ENCODE results near the gene CGREF1. TPM values are rescaled to one million over a fixed set of nuclear protein-coding genes. Genes with fewer than 3 reads are reported as not detected.
A peak's percentile ranks its signal among the peaks of the same experiment; 100 is the strongest.

The CGREF1 gene
- total RNA-seq, 4 donors from 2014 or later = 3.7 to 8.5 TPM; not detected in 2

DNA sequence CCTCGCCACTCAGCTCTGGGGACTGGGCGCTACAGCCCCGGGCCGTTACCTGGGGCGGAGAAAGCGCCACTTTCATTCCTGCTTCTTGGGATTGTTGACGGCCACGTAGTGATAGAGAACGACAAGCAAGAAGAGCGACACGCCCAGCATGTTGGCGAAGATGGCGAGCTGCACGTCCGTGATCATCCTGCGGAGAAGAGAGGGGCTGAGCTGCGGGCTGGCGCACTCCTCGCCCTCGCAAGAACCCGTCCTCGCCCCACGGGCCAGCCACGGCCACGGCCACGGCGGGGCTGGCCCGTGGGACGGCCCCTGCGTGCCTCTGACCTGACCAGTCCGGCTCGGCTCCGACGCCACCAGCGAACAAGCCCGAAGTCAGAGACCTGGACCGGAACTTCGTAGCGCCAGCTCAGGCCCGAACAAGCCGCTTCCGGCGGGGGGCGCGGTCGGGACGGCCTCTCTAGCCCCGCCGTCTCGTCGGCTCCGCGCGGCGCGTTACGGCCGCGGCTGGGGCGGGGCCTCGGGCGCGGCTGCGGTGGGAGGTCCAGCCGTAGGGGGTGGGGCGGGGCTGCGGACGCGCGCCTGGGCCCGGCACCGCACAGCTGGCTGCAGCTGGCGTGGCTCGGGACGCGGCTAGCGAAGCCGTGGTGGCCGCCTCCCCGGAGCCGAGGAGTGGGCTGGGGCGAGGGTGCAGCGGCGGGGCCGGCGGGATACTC lies 47.5 kb downstream of the CGREF1 start, which contains the start of gene OST4:
Gene OST4, minus strand, starts transcription at position 378 of the 713 bp plus-strand sequence.
- intact Hi-C loops (cut with DNase I) = loop anchor here (5.0 kb wide), 1 partner anchor 39 kb away; the partner anchor contains the start of gene TMEM214
- Histone ChIP-seq H3K27ac (peak within 1 kb of the TSS; percentile 77 to 90 (median 81)), H3K36me3 (peaks cover 0 to 9% of the 10 kb centered on the region in 2 donors), H3K4me1 (peaks cover 21 to 37% of the 10 kb centered on the region in 2 donors), H3K9me3 (no peaks in the 10 kb centered on the region), H3K27me3 (no peaks in the 10 kb centered on the region), H3K4me3 (replicated peaks in 1 of 3) (peak within 1 kb of the TSS; percentile 80 to 98 (median 82))
- peak; percentile 95 for DNase-seq
- TF ChIP-seq POLR2A (IDR thresholded peaks at IDR 0.05) (peak; percentile 27 to 85), CTCF (IDR thresholded peaks at IDR 0.05) (no peak)
- WGBS, 2 donors = 0% methylated on average over 9 to 11 of the region's 86 CpGs

DNA sequence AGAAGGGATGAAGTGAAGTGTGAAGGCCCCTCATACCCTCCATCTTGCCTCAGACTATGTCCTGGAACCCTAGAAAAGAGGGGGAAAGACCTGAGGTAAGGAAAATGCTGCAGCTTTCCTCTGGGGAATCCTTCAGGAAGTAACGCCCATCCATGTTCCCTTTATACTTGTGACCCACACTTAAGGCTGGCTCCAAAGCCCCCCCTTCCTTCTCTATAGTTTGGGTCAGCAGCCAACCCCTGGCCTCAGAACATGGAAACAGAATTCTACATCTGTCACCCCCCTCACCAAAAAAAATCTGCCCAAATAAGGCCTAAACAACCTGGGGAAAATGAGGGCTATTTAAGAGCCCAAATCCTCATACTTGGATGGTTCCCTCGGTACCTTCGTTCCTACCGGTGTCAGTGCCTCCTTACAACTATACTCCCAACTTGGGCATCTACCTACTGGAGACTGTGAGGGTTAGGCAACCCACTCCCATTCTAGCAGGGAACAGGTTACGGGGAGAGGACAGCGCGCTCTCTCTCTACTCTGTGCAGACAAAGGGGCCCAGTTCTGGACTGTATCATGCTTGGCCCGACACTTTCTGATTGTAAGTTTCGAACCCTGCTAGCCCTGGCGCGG lies 48.2 kb downstream of the CGREF1 start:
- H3K27ac ChIP-seq = peak overlapping the region; percentile 72 to 90 (median 81)
- intact Hi-C loops (cut with DNase I) = loop anchor here (5.0 kb wide), 1 partner anchor 38 kb away; the partner anchor contains the start of gene TMEM214
- H3K9me3 ChIP-seq = no peaks in the 10 kb centered on the region
- 3 to 8% methylated on average over 7 to 11 of the region's 11 CpGs for WGBS, 2 donors
- peaks cover 0 to 10% of the 10 kb centered on the region in 2 donors for H3K36me3 ChIP-seq
- DNase-seq = no peak
- H3K4me3 ChIP-seq (replicated peaks in 1 of 3) = peak overlapping the region; percentile 80 to 98 (median 82)
- no peak for TF ChIP-seq POLR2A (IDR thresholded peaks at IDR 0.05)
- TF ChIP-seq CTCF (IDR thresholded peaks at IDR 0.05) = no peak
- H3K27me3 ChIP-seq = no peaks in the 10 kb centered on the region
- H3K4me1 ChIP-seq = peaks cover 21 to 37% of the 10 kb centered on the region in 2 donors

GRCh38 chr2:27069961-27070618 lies 48.8 kb downstream of the CGREF1 start:
- Histone ChIP-seq H3K4me1 (peaks cover 21 to 37% of the 10 kb centered on the region in 2 donors), H3K27me3 (no peaks in the 10 kb centered on the region), H3K4me3 (replicated peaks in 1 of 3) (peak overlapping the region in 1 of 3 donors; percentile 80), H3K9me3 (no peaks in the 10 kb centered on the region), H3K27ac (peak overlapping the region in 1 of 3 donors; percentile 31), H3K36me3 (peaks cover 0 to 11% of the 10 kb centered on the region in 2 donors)
- WGBS, 2 donors = 84 to 86% methylated on average over 8 of the region's 8 CpGs
- DNase-seq = no peak
- intact Hi-C loops (cut with DNase I) = loop anchor here (5.0 kb wide), 1 partner anchor 38 kb away; the partner anchor contains the start of gene TMEM214
- TF ChIP-seq POLR2A (IDR thresholded peaks at IDR 0.05) = no peak
- TF ChIP-seq CTCF (IDR thresholded peaks at IDR 0.05) = no peak

DNA sequence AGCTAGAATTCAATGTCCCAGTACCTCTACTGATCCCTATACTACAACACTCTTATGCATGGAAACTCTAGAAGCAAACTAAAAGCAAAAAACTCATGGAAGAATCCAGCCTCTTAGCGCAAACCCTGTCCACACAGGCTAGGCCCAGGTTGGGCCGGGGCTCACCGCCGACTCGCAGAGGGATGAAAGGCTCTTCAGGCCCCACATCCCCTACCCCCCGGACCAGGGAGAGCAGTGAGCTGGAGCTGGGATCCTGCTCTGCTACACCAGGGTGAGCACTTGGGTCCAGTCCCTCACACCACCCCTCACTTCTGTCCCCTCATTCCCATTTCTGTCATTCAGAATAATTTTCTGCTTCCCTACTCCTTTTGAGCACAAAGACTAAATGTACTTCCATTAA lies 49.5 kb downstream of the CGREF1 start:
- Histone ChIP-seq H3K27ac (no peak overlapping the region), H3K9me3 (no peaks in the 10 kb centered on the region), H3K4me3 (replicated peaks in 1 of 3) (no peak overlapping the region), H3K4me1 (peaks cover 21 to 32% of the 10 kb centered on the region in 2 donors), H3K27me3 (no peaks in the 10 kb centered on the region), H3K36me3 (peaks cover 0 to 11% of the 10 kb centered on the region in 2 donors)
- DNase-seq = no peak
- 92 to 93% methylated on average over 6 of the region's 6 CpGs for WGBS, 2 donors
- TF ChIP-seq CTCF (IDR thresholded peaks at IDR 0.05) (no peak), POLR2A (IDR thresholded peaks at IDR 0.05) (no peak)
- intact Hi-C loops (cut with DNase I) = no loop called here
